ENCODE data around the gene PRICKLE1. TPM values are rescaled to one million over a fixed set of nuclear protein-coding genes. Genes with fewer than 3 reads are reported as not detected.

Gene PRICKLE1
- total RNA-seq, 1 donor from 2014 or later = 22.2 TPM

GRCh38 chr12:42459336-42459847, 130.2 kb downstream of the PRICKLE1 start:
- no peak for DNase-seq (ENCODE audit: low read depth in 2 of 2)

GRCh38 chr12:42458575-42458974, 131.0 kb downstream of the PRICKLE1 start:
- no peak for DNase-seq (ENCODE audit: low read depth in 2 of 2)

DNA sequence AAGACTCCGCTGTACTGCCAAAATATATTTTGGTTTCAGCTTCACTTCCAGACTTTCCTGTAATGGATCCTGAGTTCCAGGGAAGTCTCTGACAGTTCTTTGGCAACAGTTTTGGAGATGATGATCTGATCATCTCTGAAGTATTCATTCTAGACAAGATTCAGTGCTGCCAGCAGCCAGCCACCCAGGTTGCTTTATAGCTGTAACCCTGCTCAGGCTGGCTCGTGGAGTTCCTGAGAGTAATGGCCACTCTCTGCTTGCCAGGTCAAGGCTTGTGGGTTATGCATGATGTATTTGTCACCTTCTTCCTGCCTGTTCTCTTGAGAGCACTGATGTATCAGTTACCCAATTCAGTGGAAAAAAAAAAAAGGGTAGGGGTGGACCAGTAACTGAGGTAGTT, 139.3 kb downstream of the PRICKLE1 start:
- DNase-seq (ENCODE audit: low read depth in 2 of 2) = peak; percentile 48 to 61

GRCh38 chr12:42448841-42449240, 140.7 kb downstream of the PRICKLE1 start:
- no peak for DNase-seq (ENCODE audit: low read depth in 2 of 2)

DNA sequence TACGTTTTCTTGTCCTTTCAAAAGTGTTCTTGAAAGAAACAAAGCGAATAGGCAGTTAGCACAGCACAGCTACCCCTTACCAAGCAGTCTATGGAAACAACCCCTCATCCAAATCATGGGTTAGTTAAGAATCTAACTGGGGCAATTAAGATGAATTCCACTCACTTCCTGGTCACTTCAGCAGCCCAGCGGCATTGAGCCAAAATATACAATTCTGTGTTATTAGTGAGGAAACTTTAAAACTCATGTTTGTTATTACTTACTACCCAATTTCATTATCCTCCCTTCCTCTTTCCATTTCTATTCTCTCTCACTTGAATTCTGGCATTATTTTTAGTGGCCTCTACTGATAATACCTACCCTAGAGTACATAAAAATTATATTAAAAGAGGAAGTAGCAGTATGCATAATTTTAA, 142.2 kb downstream of the PRICKLE1 start:
- DNase-seq (ENCODE audit: low read depth in 2 of 2) = peak; percentile 66 to 96

DNA sequence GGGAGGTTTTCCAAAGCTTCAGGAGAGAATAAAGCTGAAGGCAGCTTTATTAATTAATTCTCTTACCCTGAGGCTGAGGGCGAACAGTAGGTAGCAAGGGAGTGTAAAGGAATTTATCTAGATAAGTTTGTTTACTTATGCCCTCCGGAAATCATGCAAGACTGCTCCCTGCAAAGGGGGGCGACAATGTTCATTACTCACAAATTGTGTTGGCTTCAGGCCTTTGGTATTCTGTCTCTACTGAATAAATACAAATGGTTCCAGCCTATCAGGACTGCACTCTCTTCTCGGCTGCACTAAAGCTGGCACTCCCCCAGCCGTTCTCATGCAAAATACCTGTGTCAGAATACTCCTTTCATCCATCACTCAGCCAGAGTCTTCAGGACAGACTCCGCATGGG, 142.8 kb downstream of the PRICKLE1 start:
- peak; percentile 55 to 85 for DNase-seq (ENCODE audit: low read depth in 2 of 2)

DNA sequence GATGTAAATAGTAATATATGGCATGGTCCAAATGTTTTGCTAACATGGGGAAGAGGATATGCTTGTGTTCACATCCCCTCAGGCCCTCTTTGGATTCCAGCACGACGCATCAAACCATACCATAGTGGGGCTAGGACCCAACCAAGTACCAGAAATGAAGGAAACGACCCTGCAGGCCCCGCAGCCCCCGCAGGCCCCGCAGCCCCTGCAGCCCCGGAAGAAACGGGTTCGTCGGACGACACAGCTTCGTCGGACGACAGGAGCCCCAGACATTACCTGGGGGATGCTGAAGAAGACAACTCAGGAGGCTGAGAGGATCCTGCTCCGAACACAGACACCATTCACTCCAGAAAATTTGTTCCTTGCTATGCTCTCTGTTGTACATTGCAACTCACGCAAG, 143.7 kb downstream of the PRICKLE1 start:
- no peak for DNase-seq (ENCODE audit: low read depth in 2 of 2)

DNA sequence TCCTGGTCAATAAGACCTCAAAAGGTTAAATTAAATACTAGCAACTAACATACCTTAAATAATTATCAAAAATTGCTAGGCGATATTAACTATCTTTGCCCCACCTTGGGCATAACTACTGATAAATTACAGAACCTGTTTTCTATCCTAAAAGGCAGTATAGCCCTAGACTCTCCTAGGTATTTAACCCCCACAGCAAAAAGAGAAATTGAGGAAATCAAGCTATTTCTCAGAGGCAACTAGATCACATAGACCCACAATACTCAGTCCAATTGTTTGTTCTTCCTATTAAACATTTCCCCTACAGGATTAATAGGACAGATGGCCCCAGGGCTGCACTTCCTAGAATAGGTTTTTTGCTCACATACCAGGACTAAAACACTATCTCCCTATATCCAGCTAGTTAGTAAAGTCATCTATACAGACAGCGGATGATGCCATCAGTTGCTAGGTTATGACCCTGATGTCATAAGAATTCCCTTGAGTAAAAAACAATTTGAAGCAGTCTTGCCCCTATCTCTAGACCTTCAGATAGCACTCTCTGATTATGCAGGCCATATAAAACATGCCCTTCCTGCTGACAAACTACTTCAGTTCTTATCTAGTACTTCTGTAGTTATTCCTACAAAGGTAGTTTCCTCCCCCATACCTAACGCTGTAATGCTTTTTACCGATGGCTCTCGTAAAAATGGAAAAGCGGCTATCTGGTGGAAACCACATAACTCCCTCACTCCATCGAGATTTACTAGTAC, 145.2 kb downstream of the PRICKLE1 start:
- DNase-seq (ENCODE audit: low read depth in 2 of 2) = no peak

GRCh38 chr12:42442888-42443287, 146.7 kb downstream of the PRICKLE1 start:
- no peak for DNase-seq (ENCODE audit: low read depth in 2 of 2)

DNA sequence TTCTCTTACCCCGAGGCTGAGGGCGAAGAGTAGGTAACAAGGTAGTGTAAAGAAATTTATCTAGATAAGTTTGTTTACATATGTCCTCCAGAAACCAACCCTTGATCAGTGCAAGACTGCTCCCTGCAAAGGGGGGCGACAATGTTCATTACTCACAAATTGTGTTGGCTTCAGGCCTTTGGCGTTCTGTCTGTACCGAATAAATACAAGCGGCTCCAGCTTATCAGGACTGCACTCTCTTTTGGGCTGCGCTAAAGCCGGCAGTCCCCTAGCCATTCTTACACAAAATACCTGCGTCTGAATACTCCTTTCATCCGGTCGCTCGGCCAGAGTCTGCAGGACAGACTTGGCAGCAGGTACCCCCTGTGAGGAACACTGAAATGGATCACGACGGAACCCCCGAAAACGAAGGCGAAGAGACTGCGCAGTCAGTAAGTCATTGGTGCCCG, 147.2 kb downstream of the PRICKLE1 start:
- no peak for DNase-seq (ENCODE audit: low read depth in 2 of 2)

DNA sequence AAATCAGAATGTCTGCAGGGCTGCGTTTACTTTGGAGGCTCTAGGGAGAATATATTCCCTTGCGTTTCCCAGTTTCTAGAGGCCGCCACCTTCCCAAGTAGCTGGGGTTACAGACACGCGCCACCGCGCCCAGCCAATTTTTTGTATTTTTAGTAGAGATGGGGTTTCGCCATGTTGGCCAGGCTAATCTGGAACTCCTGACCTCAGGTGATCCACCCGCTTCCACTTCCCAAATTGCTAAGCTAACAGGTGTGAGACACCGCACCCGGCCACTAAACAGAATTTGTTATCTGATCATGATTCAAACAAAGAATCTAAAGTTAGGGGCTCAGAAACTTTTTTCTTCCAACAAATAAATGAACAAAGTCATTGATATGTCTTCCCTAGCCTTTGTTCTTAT, 148.9 kb downstream of the PRICKLE1 start:
- DNase-seq (ENCODE audit: low read depth in 2 of 2) = no peak

GRCh38 chr12:42432517-42433140, 156.9 kb downstream of the PRICKLE1 start:
- no peak for DNase-seq (ENCODE audit: low read depth in 2 of 2)

DNA sequence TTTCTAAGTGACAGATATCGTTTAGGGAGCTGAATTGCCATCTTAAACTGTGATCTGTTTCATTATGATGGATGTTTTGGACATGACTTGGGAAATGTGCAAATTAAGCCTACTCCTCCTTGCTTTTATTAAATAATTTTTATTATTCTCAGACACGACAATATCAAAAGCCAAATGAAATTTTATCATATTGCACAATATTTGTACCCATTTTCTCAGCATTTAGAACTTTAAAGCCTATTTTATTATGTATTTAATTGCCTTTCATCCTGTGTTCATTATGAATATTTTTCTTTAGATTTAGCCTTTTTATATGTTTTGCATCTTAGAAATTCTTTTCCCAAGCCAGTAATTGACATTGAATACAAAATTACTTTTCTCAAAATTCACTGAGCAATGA, 160.7 kb downstream of the PRICKLE1 start:
- DNase-seq (ENCODE audit: low read depth in 2 of 2) = no peak

DNA sequence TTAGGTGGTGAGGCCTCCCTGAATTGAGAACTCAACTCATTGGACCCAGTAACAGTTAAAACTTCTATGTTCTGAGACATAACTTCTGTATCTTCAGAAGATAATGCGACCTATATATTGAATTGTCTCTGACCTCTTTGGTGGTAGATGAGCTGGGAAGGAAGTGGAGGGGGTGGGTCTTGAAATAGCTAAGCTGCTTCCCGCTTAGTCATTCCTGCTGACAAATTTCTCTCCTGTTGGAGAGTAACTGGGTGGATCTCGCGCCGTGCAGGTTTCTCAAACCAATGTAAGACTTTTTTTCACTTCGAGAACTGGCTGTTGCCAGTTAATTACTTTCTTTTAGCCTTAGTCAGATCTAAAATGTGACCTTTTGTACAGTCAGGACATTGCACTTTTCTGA, 162.8 kb downstream of the PRICKLE1 start:
- DNase-seq (ENCODE audit: low read depth in 2 of 2) = peak; percentile 77 to 93

- peak in 1 of 2 donors; percentile 57 for DNase-seq (ENCODE audit: low read depth in 2 of 2)
Measured at GRCh38 chr12:42422785-42423184, 166.8 kb downstream of the PRICKLE1 start.

DNA sequence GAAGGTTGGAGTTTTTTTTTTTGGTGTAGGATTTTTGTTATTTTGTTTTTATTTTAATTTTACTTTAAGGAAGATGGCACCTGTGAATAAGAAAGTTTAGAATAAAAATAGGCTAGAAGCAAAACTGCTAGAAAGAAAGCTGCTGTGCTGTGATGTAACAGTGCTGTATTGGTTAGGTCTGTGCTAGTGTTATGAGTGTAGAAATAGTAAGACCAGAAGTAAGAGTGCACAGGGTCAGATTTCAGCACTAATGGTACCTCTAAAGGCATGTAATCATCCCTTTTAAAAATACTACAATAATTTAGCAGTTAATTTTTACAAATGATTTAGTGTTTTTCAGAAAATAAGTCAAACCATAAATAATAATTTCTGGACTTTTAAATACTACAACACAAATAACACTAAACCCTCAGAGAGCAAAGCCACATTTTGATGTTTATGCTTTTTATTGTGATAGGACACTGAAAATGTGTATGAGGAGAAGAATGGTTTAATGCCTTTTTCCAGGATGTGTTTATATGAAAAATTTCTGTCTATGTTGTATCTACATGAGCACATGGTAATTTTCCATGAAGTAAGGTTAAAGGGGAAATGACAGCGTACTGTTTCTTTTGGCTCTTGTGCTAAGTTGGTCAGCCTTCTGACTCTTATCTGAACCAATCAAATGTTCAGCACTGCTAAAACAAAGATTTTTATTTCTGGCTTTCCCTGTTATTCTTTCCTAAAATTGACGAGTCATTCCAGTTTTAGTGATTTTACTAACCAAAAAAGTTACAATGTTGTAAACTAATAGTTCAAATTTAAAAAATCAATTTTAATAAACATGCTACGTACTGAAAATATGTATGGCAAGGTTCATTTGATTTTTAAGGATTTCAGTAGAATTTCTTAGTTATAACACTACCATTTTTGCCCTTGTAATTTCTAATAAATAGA, 167.4 kb downstream of the PRICKLE1 start:
- peak; percentile 90 to 99 for DNase-seq (ENCODE audit: low read depth in 2 of 2)

GRCh38 chr12:42420395-42420794, 169.2 kb downstream of the PRICKLE1 start:
- DNase-seq (ENCODE audit: low read depth in 2 of 2) = peak in 1 of 2 donors; percentile 40

- no peak for DNase-seq (ENCODE audit: low read depth in 2 of 2)
Measured at GRCh38 chr12:42410340-42410739, 179.2 kb downstream of the PRICKLE1 start.

DNA sequence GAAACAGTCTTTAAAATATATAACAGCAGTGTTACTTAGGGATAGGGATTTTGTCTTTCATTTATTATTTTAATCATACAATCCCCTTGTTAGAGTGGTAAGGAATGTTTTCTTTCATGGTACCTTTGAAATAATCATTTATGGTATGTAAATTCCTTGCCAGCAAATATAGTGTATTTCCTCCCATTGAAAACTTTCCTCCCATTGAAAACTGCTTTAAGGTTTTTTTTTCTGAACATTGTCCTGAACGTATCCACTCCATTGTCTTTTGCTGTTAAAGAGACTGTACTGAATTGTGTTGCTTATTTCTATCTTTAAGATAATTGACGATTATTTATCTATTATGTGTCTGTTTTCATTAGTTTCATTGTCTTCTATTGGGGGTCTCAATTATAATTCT, 180.1 kb downstream of the PRICKLE1 start:
- peak; percentile 8 to 45 for DNase-seq (ENCODE audit: low read depth in 2 of 2)

DNA sequence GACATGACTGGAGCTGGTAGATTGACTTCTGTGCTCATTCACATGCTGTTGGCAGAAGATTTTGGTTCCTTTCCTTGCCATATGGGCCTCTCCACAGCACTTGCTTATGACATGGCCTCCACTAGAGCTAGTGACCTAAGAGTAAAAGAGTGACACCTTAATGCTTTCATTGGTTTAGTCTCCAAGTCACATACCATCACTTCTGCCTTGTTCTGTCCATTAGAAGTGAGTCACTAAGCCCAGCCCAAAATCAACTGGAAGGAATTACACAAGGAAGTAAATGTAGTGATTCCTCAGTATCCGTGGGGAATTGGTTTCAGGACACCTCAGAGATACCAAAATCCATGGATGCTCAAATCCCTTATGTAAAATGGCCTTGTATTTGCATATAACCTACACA, 182.2 kb downstream of the PRICKLE1 start:
- no peak for DNase-seq (ENCODE audit: low read depth in 2 of 2)
